Measurements from ENCODE around the gene EFR3B.

DNA sequence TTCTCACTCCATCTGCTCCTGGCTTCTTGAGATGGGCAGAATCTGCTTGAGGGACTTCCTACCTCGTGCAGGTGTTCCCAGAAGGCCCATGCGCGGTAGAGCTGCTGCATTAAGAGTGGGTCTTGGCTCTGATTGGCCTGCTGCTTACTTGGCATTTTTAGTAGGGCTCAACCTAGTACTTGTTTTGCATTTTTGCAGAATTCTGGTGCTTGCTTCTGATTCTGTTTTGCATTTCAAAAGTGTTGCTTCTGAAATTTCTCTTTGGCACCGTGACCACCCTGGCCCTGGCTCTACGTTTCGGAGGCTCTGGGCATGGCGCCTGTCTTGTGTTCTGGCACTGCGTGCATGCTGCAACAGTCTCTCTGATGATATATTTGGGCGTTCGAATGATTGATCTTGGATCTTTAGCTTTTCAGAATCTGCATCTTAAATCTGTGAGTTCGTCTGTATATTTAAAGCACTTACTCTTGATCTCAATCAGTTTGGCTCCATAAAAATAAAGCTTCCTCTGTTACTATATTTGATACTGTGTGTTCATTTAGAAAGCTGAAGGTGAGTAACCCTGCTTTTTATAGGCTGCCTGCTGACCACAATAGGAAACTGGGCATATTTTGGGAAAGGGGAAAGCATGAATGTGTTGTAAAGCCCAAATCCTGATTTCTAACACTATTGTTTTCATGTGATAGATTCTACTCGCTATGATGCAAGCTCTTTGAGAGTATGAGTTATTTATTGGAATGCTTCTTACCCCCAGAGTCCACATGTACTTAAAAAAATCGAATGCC lies 22.2 kb downstream of the EFR3B start:
- TF ChIP-seq, protein P1, sequence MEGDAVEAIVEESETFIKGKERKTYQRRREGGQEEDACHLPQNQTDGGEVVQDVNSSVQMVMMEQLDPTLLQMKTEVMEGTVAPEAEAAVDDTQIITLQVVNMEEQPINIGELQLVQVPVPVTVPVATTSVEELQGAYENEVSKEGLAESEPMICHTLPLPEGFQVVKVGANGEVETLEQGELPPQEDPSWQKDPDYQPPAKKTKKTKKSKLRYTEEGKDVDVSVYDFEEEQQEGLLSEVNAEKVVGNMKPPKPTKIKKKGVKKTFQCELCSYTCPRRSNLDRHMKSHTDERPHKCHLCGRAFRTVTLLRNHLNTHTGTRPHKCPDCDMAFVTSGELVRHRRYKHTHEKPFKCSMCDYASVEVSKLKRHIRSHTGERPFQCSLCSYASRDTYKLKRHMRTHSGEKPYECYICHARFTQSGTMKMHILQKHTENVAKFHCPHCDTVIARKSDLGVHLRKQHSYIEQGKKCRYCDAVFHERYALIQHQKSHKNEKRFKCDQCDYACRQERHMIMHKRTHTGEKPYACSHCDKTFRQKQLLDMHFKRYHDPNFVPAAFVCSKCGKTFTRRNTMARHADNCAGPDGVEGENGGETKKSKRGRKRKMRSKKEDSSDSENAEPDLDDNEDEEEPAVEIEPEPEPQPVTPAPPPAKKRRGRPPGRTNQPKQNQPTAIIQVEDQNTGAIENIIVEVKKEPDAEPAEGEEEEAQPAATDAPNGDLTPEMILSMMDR (IDR thresholded peaks at IDR 0.05), result no peak
- TF ChIP-seq EZH2 (IDR thresholded peaks at IDR 0.05) (no peak), EZH2phosphoT487 (IDR thresholded peaks at IDR 0.05) (no peak)

Data from neural progenitor cell (in vitro differentiated cells).